Measurements from ENCODE around the gene IL12RB1. TPM values are rescaled to one million over a fixed set of nuclear protein-coding genes. Genes with fewer than 3 reads are reported as not detected.

IL12RB1 gene
- total and polyA plus RNA-seq, 2 donors (not counting 1 experiment from before 2014, with no cell fraction given), result 0.50 to 0.75 TPM

DNA sequence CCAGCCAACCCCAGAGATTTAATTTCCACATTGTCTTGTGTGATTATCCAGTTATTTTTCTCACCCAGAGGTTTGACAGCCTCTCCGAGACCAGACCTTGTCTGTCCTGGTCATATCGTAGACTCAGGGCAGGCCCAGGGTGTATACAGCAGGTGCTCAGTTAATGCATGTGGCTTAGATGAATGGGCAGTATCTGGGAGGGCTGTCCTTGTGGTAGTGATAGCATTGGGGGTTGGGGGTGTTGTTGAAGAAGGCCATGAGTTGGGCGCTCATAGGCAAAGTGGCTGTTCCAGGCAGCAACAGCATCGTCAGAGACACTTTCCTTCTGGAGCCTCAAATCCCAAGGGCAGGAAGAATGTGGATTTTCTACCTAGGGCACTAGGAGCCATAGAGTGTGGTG lies 27.7 kb upstream of the IL12RB1 start:
- no peaks in the 10 kb centered on the region for H3K79me2 ChIP-seq (ENCODE audit: control insufficient read depth, insufficient read depth, low read length)
- no peak overlapping the region for H3K9ac ChIP-seq (ENCODE audit: insufficient read depth, low read length)
- peaks cover 1% of the 10 kb centered on the region for H3K36me3 ChIP-seq (ENCODE audit: control insufficient read depth, insufficient read depth, low read length)
- peaks cover 14% of the 10 kb centered on the region for H3K4me1 ChIP-seq (ENCODE audit: control insufficient read depth, extremely low read depth, insufficient read depth, low read length)
- DNase-seq (ENCODE audit: low read depth in 2 of 2), result no peak
- no peaks in the 10 kb centered on the region for H4K20me1 ChIP-seq (ENCODE audit: control insufficient read depth, extremely low read depth, insufficient read depth, low read length)
- H3K27ac ChIP-seq (ENCODE audit: insufficient read depth, low read length), result no peak overlapping the region
- no peak overlapping the region for H2AFZ ChIP-seq (ENCODE audit: low read length)
- no peaks in the 10 kb centered on the region for H3K9me3 ChIP-seq (ENCODE audit: control insufficient read depth, insufficient read depth, low read depth, low read length)
- no peaks in the 10 kb centered on the region for H3K27me3 ChIP-seq (ENCODE audit: control insufficient read depth, insufficient read depth, low read length)
- no peak overlapping the region for H3K4me3 ChIP-seq (replicated peaks in 1 of 4; ENCODE audit: control extremely low read depth in 1 of 4, insufficient read depth in 1 of 4, low read depth in 3 of 4, low read length in 4 of 4)
- no peak for TF ChIP-seq EZH2 (IDR thresholded peaks at IDR 0.05; ENCODE audit: low read length, missing control alignments)
- TF ChIP-seq, protein P1, sequence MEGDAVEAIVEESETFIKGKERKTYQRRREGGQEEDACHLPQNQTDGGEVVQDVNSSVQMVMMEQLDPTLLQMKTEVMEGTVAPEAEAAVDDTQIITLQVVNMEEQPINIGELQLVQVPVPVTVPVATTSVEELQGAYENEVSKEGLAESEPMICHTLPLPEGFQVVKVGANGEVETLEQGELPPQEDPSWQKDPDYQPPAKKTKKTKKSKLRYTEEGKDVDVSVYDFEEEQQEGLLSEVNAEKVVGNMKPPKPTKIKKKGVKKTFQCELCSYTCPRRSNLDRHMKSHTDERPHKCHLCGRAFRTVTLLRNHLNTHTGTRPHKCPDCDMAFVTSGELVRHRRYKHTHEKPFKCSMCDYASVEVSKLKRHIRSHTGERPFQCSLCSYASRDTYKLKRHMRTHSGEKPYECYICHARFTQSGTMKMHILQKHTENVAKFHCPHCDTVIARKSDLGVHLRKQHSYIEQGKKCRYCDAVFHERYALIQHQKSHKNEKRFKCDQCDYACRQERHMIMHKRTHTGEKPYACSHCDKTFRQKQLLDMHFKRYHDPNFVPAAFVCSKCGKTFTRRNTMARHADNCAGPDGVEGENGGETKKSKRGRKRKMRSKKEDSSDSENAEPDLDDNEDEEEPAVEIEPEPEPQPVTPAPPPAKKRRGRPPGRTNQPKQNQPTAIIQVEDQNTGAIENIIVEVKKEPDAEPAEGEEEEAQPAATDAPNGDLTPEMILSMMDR (conservative IDR thresholded peaks at IDR 0.05 in 1 of 2, IDR thresholded peaks at IDR 0.05 in 1 of 2; ENCODE audit: low read depth in 1 of 2, low read length in 2 of 2), result no peak
- H3K4me2 ChIP-seq (ENCODE audit: extremely low read depth, insufficient read depth, low read length), result no peak overlapping the region

DNA sequence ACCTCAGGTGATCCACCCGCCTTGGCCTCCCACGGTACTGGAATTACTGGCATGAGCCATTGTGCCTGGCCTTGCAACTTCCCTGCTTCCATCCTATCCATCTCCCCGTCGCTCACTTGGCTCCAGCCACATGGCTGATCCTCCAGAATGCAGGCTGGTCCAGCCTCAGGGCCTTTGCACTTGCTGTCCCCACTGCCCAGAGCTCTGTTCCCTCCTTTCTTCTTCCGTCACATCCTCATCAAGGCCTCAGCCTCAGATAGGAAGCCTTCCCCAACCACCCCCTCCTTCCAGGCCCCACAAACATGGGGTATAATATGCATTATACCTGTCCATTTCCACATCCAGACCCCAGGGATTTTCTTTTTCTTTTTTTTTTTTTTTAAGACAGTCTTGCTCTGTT lies 27.1 kb upstream of the IL12RB1 start:
- Histone ChIP-seq H3K9ac (ENCODE audit: insufficient read depth, low read length) (no peak overlapping the region), H3K27ac (ENCODE audit: insufficient read depth, low read length) (no peak overlapping the region), H2AFZ (ENCODE audit: low read length) (no peak overlapping the region), H3K36me3 (ENCODE audit: control insufficient read depth, insufficient read depth, low read length) (peaks cover 1% of the 10 kb centered on the region), H4K20me1 (ENCODE audit: control insufficient read depth, extremely low read depth, insufficient read depth, low read length) (no peaks in the 10 kb centered on the region), H3K27me3 (ENCODE audit: control insufficient read depth, insufficient read depth, low read length) (no peaks in the 10 kb centered on the region), H3K9me3 (ENCODE audit: control insufficient read depth, insufficient read depth, low read depth, low read length) (no peaks in the 10 kb centered on the region), H3K4me3 (replicated peaks in 1 of 4; ENCODE audit: control extremely low read depth in 1 of 4, insufficient read depth in 1 of 4, low read depth in 3 of 4, low read length in 4 of 4) (no peak overlapping the region), H3K4me1 (ENCODE audit: control insufficient read depth, extremely low read depth, insufficient read depth, low read length) (peaks cover 13% of the 10 kb centered on the region), H3K79me2 (ENCODE audit: control insufficient read depth, insufficient read depth, low read length) (no peaks in the 10 kb centered on the region), H3K4me2 (ENCODE audit: extremely low read depth, insufficient read depth, low read length) (no peak overlapping the region)
- DNase-seq (ENCODE audit: low read depth in 2 of 2), result no peak
- TF ChIP-seq, protein P1 (conservative IDR thresholded peaks at IDR 0.05 in 1 of 2, IDR thresholded peaks at IDR 0.05 in 1 of 2; ENCODE audit: low read depth in 1 of 2, low read length in 2 of 2), result no peak
- no peak for TF ChIP-seq EZH2 (IDR thresholded peaks at IDR 0.05; ENCODE audit: low read length, missing control alignments)

DNA sequence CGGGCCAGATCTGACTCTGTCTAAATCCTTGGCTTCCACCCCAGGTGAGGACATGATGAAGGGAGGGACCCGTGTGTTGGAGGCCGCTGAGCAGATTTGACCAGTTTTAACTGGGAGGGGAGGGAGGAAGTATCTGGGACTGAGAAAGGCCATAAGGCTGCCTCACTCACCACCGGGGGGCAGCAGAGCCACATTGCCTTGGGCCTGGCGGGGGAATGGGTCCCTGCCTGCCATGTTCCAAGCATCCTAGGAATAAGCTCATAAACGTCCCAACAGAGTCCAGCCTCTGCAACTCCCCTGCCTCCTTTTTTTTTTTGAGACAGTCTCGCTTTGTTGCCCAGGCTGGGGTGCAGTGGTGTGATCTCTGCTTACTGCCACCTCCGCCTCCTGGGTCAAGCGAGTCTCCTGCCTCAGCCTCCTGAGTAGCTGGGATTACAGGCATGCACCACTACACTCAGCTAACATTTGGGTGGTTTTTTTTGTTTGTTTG lies 26.3 kb upstream of the IL12RB1 start:
- H3K79me2 ChIP-seq (ENCODE audit: control insufficient read depth, insufficient read depth, low read length), result no peaks in the 10 kb centered on the region
- H3K27me3 ChIP-seq (ENCODE audit: control insufficient read depth, insufficient read depth, low read length), result no peaks in the 10 kb centered on the region
- no peaks in the 10 kb centered on the region for H4K20me1 ChIP-seq (ENCODE audit: control insufficient read depth, extremely low read depth, insufficient read depth, low read length)
- H2AFZ ChIP-seq (ENCODE audit: low read length), result no peak overlapping the region
- no peak overlapping the region for H3K9ac ChIP-seq (ENCODE audit: insufficient read depth, low read length)
- no peak overlapping the region for H3K4me3 ChIP-seq (replicated peaks in 1 of 4; ENCODE audit: control extremely low read depth in 1 of 4, insufficient read depth in 1 of 4, low read depth in 3 of 4, low read length in 4 of 4)
- no peak overlapping the region for H3K27ac ChIP-seq (ENCODE audit: insufficient read depth, low read length)
- peaks cover 1% of the 10 kb centered on the region for H3K36me3 ChIP-seq (ENCODE audit: control insufficient read depth, insufficient read depth, low read length)
- H3K4me2 ChIP-seq (ENCODE audit: extremely low read depth, insufficient read depth, low read length), result no peak overlapping the region
- TF ChIP-seq, protein P1 (conservative IDR thresholded peaks at IDR 0.05 in 1 of 2, IDR thresholded peaks at IDR 0.05 in 1 of 2; ENCODE audit: low read depth in 1 of 2, low read length in 2 of 2), result peak; percentile 91 to 94
- no peak for TF ChIP-seq EZH2 (IDR thresholded peaks at IDR 0.05; ENCODE audit: low read length, missing control alignments)
- H3K9me3 ChIP-seq (ENCODE audit: control insufficient read depth, insufficient read depth, low read depth, low read length), result no peaks in the 10 kb centered on the region
- peak; percentile 62 to 77 for DNase-seq (ENCODE audit: low read depth in 2 of 2)
- peaks cover 8% of the 10 kb centered on the region for H3K4me1 ChIP-seq (ENCODE audit: control insufficient read depth, extremely low read depth, insufficient read depth, low read length)

Data from fibroblast of lung (primary cell).